ENCODE measurements around the gene PRM1. TPM values are rescaled to one million over a fixed set of nuclear protein-coding genes. Genes with fewer than 3 reads are reported as not detected.

The PRM1 gene
- total RNA-seq, 1 donor from 2014 or later, result not detected

GRCh38 chr16:11240636-11241473 lies 40.3 kb downstream of the PRM1 start:
- no peak for DNase-seq
- no peaks in the 10 kb centered on the region for H3K36me3 Mint-ChIP-seq (ENCODE audit: unreplicated experiment)
- no peaks in the 10 kb centered on the region for H3K4me1 Mint-ChIP-seq (ENCODE audit: low read depth, unreplicated experiment)
- peaks cover 3% of the 10 kb centered on the region for H3K9me3 Mint-ChIP-seq (ENCODE audit: unreplicated experiment)
- H3K4me3 Mint-ChIP-seq (ENCODE audit: unreplicated experiment), result no peak overlapping the region
- no peak for TF ChIP-seq CTCF (IDR thresholded peaks at IDR 0.05; ENCODE audit: partially characterized antibody, unreplicated experiment)
- H3K27me3 Mint-ChIP-seq (ENCODE audit: unreplicated experiment), result peaks cover 5% of the 10 kb centered on the region
- no peak overlapping the region for H3K27ac Mint-ChIP-seq (ENCODE audit: unreplicated experiment)

- Mint-ChIP-seq H3K27me3 (ENCODE audit: unreplicated experiment) (peaks cover 5% of the 10 kb centered on the region), H3K4me1 (ENCODE audit: low read depth, unreplicated experiment) (no peaks in the 10 kb centered on the region), H3K27ac (ENCODE audit: unreplicated experiment) (no peak overlapping the region), H3K9me3 (ENCODE audit: unreplicated experiment) (peaks cover 1% of the 10 kb centered on the region), H3K4me3 (ENCODE audit: unreplicated experiment) (no peak overlapping the region), H3K36me3 (ENCODE audit: unreplicated experiment) (no peaks in the 10 kb centered on the region)
- no peak for DNase-seq
- no peak for TF ChIP-seq CTCF (IDR thresholded peaks at IDR 0.05; ENCODE audit: partially characterized antibody, unreplicated experiment)
These were observed 41.2 kb downstream of the PRM1 start for GRCh38 chr16:11239644-11240632.

- Mint-ChIP-seq H3K27ac (ENCODE audit: unreplicated experiment) (no peak overlapping the region), H3K4me3 (ENCODE audit: unreplicated experiment) (no peak overlapping the region), H3K4me1 (ENCODE audit: low read depth, unreplicated experiment) (no peaks in the 10 kb centered on the region), H3K36me3 (ENCODE audit: unreplicated experiment) (no peaks in the 10 kb centered on the region), H3K9me3 (ENCODE audit: unreplicated experiment) (peaks cover 1% of the 10 kb centered on the region), H3K27me3 (ENCODE audit: unreplicated experiment) (peaks cover 5% of the 10 kb centered on the region)
- DNase-seq, result no peak
- no peak for TF ChIP-seq CTCF (IDR thresholded peaks at IDR 0.05; ENCODE audit: partially characterized antibody, unreplicated experiment)
These were observed 42.6 kb downstream of the PRM1 start for GRCh38 chr16:11238272-11239202.

GRCh38 chr16:11236461-11237254 lies 44.5 kb downstream of the PRM1 start:
- TF ChIP-seq CTCF (IDR thresholded peaks at IDR 0.05; ENCODE audit: partially characterized antibody, unreplicated experiment), result no peak
- no peak overlapping the region for H3K4me3 Mint-ChIP-seq (ENCODE audit: unreplicated experiment)
- H3K4me1 Mint-ChIP-seq (ENCODE audit: low read depth, unreplicated experiment), result no peaks in the 10 kb centered on the region
- peaks cover 1% of the 10 kb centered on the region for H3K9me3 Mint-ChIP-seq (ENCODE audit: unreplicated experiment)
- no peak overlapping the region for H3K27ac Mint-ChIP-seq (ENCODE audit: unreplicated experiment)
- H3K36me3 Mint-ChIP-seq (ENCODE audit: unreplicated experiment), result no peaks in the 10 kb centered on the region
- H3K27me3 Mint-ChIP-seq (ENCODE audit: unreplicated experiment), result peaks cover 5% of the 10 kb centered on the region
- DNase-seq, result no peak
